Natural killer cell (primary cell): ENCODE data around the gene PDK2. TPM values are rescaled to one million over a fixed set of nuclear protein-coding genes. Genes with fewer than 3 reads are reported as not detected.
A peak's percentile ranks its signal among the peaks of the same experiment; 100 is the strongest.

Source experiments
- ATAC-seq, 3 donors: fragments of 150-1000 bp in 2 of 3; fragments of 200-7000 bp in 1 of 3; cut with Tn5 transposase; 1 replicate in 1 of 3; 2 replicates in 2 of 3; pipeline ENCODE4 v1.10.0; 2021; ENCODE audit warnings: mild to moderate bottlenecking in 2 of 3, moderate library complexity in 2 of 3
- DNase-seq, 2 donors: peaks; one replicate each; pipeline versions ENCODE4 v3.0.0 to v3.0.0-alpha.2; 2013 to 2021; ENCODE audit warnings: mixed read lengths in 1 of 2
- H3K27ac ChIP-seq: one replicate; pipeline ENCODE4 v1.5.1; 2013; ENCODE audit warnings: mild to moderate bottlenecking, low read length
- H3K27me3 ChIP-seq: one replicate; pipeline ENCODE4 v1.6.1; 2013; ENCODE audit warnings: low read length; ENCODE audit not compliant: control insufficient read depth, insufficient read depth
- H3K36me3 ChIP-seq: one replicate; pipeline ENCODE4 v1.6.1; 2013; ENCODE audit warnings: low read length; ENCODE audit not compliant: control insufficient read depth, insufficient read depth
- H3K4me1 ChIP-seq: one replicate; pipeline ENCODE4 v1.6.1; 2013; ENCODE audit warnings: low read length; ENCODE audit not compliant: control insufficient read depth, insufficient read depth
- H3K4me3 ChIP-seq: one replicate; pipeline ENCODE4 v1.5.1; 2013; ENCODE audit warnings: low read length
- H3K9me3 ChIP-seq: one replicate; pipeline ENCODE4 v1.6.1; 2013; ENCODE audit warnings: low read length; ENCODE audit not compliant: control insufficient read depth, insufficient read depth
- H3K27ac Mint-ChIP-seq, 2 donors: one replicate each; pipeline ENCODE4 v1.8.0; 2022; ENCODE audit warnings: mild to moderate bottlenecking in 2 of 2, mixed read lengths in 2 of 2, moderate library complexity in 1 of 2
- H3K27me3 Mint-ChIP-seq, 2 donors: one replicate each; pipeline ENCODE4 v1.8.0; 2022; ENCODE audit warnings: low read depth in 2 of 2, mixed read lengths in 2 of 2
- H3K36me3 Mint-ChIP-seq: one replicate; pipeline ENCODE4 v1.8.0; 2022; ENCODE audit warnings: mixed read lengths
- H3K4me1 Mint-ChIP-seq, 2 donors: one replicate each; pipeline ENCODE4 v1.8.0; 2022; ENCODE audit warnings: mixed read lengths in 2 of 2
- H3K4me3 Mint-ChIP-seq: one replicate; pipeline ENCODE4 v1.8.0; 2022; ENCODE audit warnings: mild to moderate bottlenecking, moderate library complexity, mixed read lengths
- H3K9me3 Mint-ChIP-seq, 2 donors: one replicate each; pipeline ENCODE4 v1.8.0; 2022; ENCODE audit warnings: mixed read lengths in 2 of 2
- CTCF ChIP-seq: fragments of 200-600 bp; IDR thresholded peaks from one replicate; pipeline ENCODE4 v1.8.0; 2022; ENCODE audit warnings: antibody characterized with exemption
- WGBS: methylation state at CpG from one replicate; pipeline ENCODE4 v1.1.7; 2013; ENCODE audit warnings: missing lambda C conversion rate; ENCODE audit not compliant: insufficient coverage; 5-methylcytosine and 5-hydroxymethylcytosine counted together
- intact Hi-C: fragments of 100-400 bp; cut with micrococcal nuclease; formaldehyde crosslinking; loops from one replicate; pipeline ENCODE4 v1.14.2; 2022
- total RNA-seq, 4 donors: library from RNA; stranded (reverse); fragments of 120-200 nt in 1 of 4; gene quantifications; one replicate each; pipeline versions ENCODE4 v1.2.3 to v1.2.4, GENCODE V29; 2013 to 2022

The PDK2 gene
- total RNA-seq, 3 donors from 2014 or later (not counting 1 experiment from before 2014, with no cell fraction given), result 23.2 to 32.9 (median 23.6) TPM

GRCh38 chr17:50133028-50133768 is 38.0 kb downstream of the PDK2 start:
- H3K27ac ChIP-seq, result no peak overlapping the region
- H3K4me3 ChIP-seq, result no peak overlapping the region
- no peaks in the 10 kb centered on the region for H3K9me3 Mint-ChIP-seq
- H3K27ac Mint-ChIP-seq, result peak overlapping the region in 1 of 2 donors; percentile 37
- no peak overlapping the region for H3K4me3 Mint-ChIP-seq
- H3K36me3 Mint-ChIP-seq, result no peaks in the 10 kb centered on the region
- peaks cover 13 to 53% of the 10 kb centered on the region in 2 donors for H3K4me1 Mint-ChIP-seq
- WGBS, result 91% methylated on average over 5 of the region's 7 CpGs
- H3K4me1 ChIP-seq, result peaks cover 28% of the 10 kb centered on the region
- DNase-seq, result no peak
- no peak for TF ChIP-seq CTCF
- ATAC-seq, result no peak
- intact Hi-C loops, result loop anchor here (5.0 kb wide), 1 partner anchor 34 kb away; the partner anchor contains the start of gene SGCA
- H3K9me3 ChIP-seq, result no peaks in the 10 kb centered on the region
- peaks cover 12% of the 10 kb centered on the region for H3K27me3 ChIP-seq
- H3K27me3 Mint-ChIP-seq, result peaks cover 6 to 13% of the 10 kb centered on the region in 2 donors
- peaks cover 39% of the 10 kb centered on the region for H3K36me3 ChIP-seq

GRCh38 chr17:50133769-50134099 is 38.6 kb downstream of the PDK2 start:
- H3K27me3 Mint-ChIP-seq, result peaks cover 2 to 8% of the 10 kb centered on the region in 2 donors
- WGBS, result 85% methylated on average over 14 of the region's 16 CpGs
- no peaks in the 10 kb centered on the region for H3K9me3 Mint-ChIP-seq
- intact Hi-C loops, result loop anchor here (5.0 kb wide), 1 partner anchor 34 kb away; the partner anchor contains the start of gene SGCA
- Histone ChIP-seq H3K9me3 (no peaks in the 10 kb centered on the region), H3K4me1 (peaks cover 22% of the 10 kb centered on the region), H3K4me3 (no peak overlapping the region), H3K27ac (no peak overlapping the region), H3K27me3 (peaks cover 8% of the 10 kb centered on the region), H3K36me3 (peaks cover 45% of the 10 kb centered on the region)
- H3K4me1 Mint-ChIP-seq, result peaks cover 9 to 51% of the 10 kb centered on the region in 2 donors
- no peak for ATAC-seq
- H3K27ac Mint-ChIP-seq, result peak overlapping the region in 1 of 2 donors; percentile 37
- no peak overlapping the region for H3K4me3 Mint-ChIP-seq
- no peaks in the 10 kb centered on the region for H3K36me3 Mint-ChIP-seq
- no peak for DNase-seq
- no peak for TF ChIP-seq CTCF

- peaks cover 52% of the 10 kb centered on the region for H3K36me3 ChIP-seq
- no peak for TF ChIP-seq CTCF
- ATAC-seq (no peak), DNase-seq (no peak)
- peaks cover 6 to 50% of the 10 kb centered on the region in 2 donors for H3K4me1 Mint-ChIP-seq
- peak overlapping the region in 1 of 2 donors; percentile 37 for H3K27ac Mint-ChIP-seq
- no peak overlapping the region for H3K27ac ChIP-seq
- H3K4me3 ChIP-seq, result no peak overlapping the region
- intact Hi-C loops, result loop anchor here (5.0 kb wide), 1 partner anchor 33 kb away; the partner anchor contains the start of gene SGCA
- no peaks in the 10 kb centered on the region for H3K9me3 ChIP-seq
- H3K4me1 ChIP-seq, result peaks cover 18% of the 10 kb centered on the region
- no peak overlapping the region for H3K4me3 Mint-ChIP-seq
- H3K27me3 ChIP-seq, result peaks cover 5% of the 10 kb centered on the region
- H3K9me3 Mint-ChIP-seq, result no peaks in the 10 kb centered on the region
- peaks cover 0 to 6% of the 10 kb centered on the region in 2 donors for H3K27me3 Mint-ChIP-seq
- no peaks in the 10 kb centered on the region for H3K36me3 Mint-ChIP-seq
- WGBS, result 90% methylated on average over 16 of the region's 16 CpGs
Measured at GRCh38 chr17:50134206-50135110, 39.3 kb downstream of the PDK2 start.
